Measurements from ENCODE around the gene GALNT17.

The GALNT17 gene

GRCh38 chr7:71132127-71132376 lies at the start of gene GALNT17:
TSS of gene GALNT17 (plus strand) at chr7:71132144.
- peak within 1 kb of the TSS in 1 of 21 experiments; percentile 39 for H3K27ac ChIP-seq
- H3K4me3 ChIP-seq: peak within 1 kb of the TSS in 5 of 7 experiments; percentile 16 to 44 (median 25)

GRCh38 chr7:71095266-71095860 lies 36.6 kb upstream of the GALNT17 start:
- Histone ChIP-seq H3K4me3 (no peak overlapping the region), H3K27ac (no peak overlapping the region)

GRCh38 chr7:71096351-71096750 lies 35.6 kb upstream of the GALNT17 start:
- no peak overlapping the region for H3K27ac ChIP-seq
- no peak overlapping the region for H3K4me3 ChIP-seq

GRCh38 chr7:71106226-71106625 lies 25.7 kb upstream of the GALNT17 start:
- Histone ChIP-seq H3K4me3 (no peak overlapping the region), H3K27ac (no peak overlapping the region)

- Histone ChIP-seq H3K4me3 (no peak overlapping the region), H3K27ac (no peak overlapping the region)
Observed at GRCh38 chr7:71112436-71112835, 19.5 kb upstream of the GALNT17 start.

GRCh38 chr7:71120096-71120495 lies 11.8 kb upstream of the GALNT17 start:
- Histone ChIP-seq H3K4me3 (no peak overlapping the region), H3K27ac (no peak overlapping the region)

- Histone ChIP-seq H3K4me3 (no peak overlapping the region), H3K27ac (no peak overlapping the region)
Observed at GRCh38 chr7:71129126-71129525, 2.8 kb upstream of the GALNT17 start.

GRCh38 chr7:71130031-71130679 lies 1.8 kb upstream of the GALNT17 start:
- no peak overlapping the region for H3K4me3 ChIP-seq
- no peak overlapping the region for H3K27ac ChIP-seq

- Histone ChIP-seq H3K27ac (peak overlapping the region in 1 of 21 experiments; percentile 39), H3K4me3 (peak overlapping the region in 5 of 7 experiments; percentile 16 to 44 (median 25))
Observed at GRCh38 chr7:71131256-71132126, 453 bp upstream of the GALNT17 start.

- Histone ChIP-seq H3K27ac (no peak overlapping the region), H3K4me3 (peak overlapping the region in 3 of 7 experiments; percentile 21 to 44 (median 31))
Observed at GRCh38 chr7:71132377-71133231, 660 bp downstream of the GALNT17 start.

- H3K4me3 ChIP-seq: no peak overlapping the region
Observed at GRCh38 chr7:71133232-71133622, 1.3 kb downstream of the GALNT17 start.

GRCh38 chr7:71133856-71134255 lies 1.9 kb downstream of the GALNT17 start:
- H3K4me3 ChIP-seq: no peak overlapping the region
- H3K27ac ChIP-seq: no peak overlapping the region

More at GRCh38 chr7:71133232-71133622, 1.3 kb downstream of the GALNT17 start:
- no peak overlapping the region for H3K27ac ChIP-seq

GRCh38 chr7:71135116-71135515 lies 3.2 kb downstream of the GALNT17 start:
- Histone ChIP-seq H3K27ac (no peak overlapping the region), H3K4me3 (no peak overlapping the region)

- Histone ChIP-seq H3K27ac (no peak overlapping the region), H3K4me3 (no peak overlapping the region)
Observed at GRCh38 chr7:71135663-71136062, 3.7 kb downstream of the GALNT17 start.

- no peak overlapping the region for H3K27ac ChIP-seq
- no peak overlapping the region for H3K4me3 ChIP-seq
Observed at GRCh38 chr7:71137479-71137878, 5.5 kb downstream of the GALNT17 start.

GRCh38 chr7:71140264-71140663 lies 8.3 kb downstream of the GALNT17 start:
- Histone ChIP-seq H3K27ac (no peak overlapping the region), H3K4me3 (no peak overlapping the region)

GRCh38 chr7:71144963-71145362 lies 13.0 kb downstream of the GALNT17 start:
- no peak overlapping the region for H3K4me3 ChIP-seq
- no peak overlapping the region for H3K27ac ChIP-seq

GRCh38 chr7:71145906-71146901 lies 14.3 kb downstream of the GALNT17 start:
- Histone ChIP-seq H3K27ac (no peak overlapping the region), H3K4me3 (no peak overlapping the region)

GRCh38 chr7:71148098-71148497 lies 16.2 kb downstream of the GALNT17 start:
- H3K27ac ChIP-seq: no peak overlapping the region
- H3K4me3 ChIP-seq: no peak overlapping the region

Measured in skin epidermis (tissue), 12 donors.